IMR-90 (cell line): ENCODE data around the gene RRP7A. TPM values are rescaled to one million over a fixed set of nuclear protein-coding genes. Genes with fewer than 3 reads are reported as not detected.

Experiments
- ATAC-seq: fragments of 200-7000 bp; cut with Tn5 transposase; 2 replicates; pipeline ENCODE4 v1.9.1; 2020; ENCODE audit warnings: low read depth, mild to moderate bottlenecking, moderate library complexity
- BruUV-seq: library from RNA; stranded (reverse); fragments of 400-500 nt; replicated peaks from 2 replicates; lab custom pipeline; 2021; lab: Mats Ljungman, UMichigan
- CTCF ChIA-PET: fragments of 300-600 bp; formaldehyde crosslinking; extraction: SDS; loops from one replicate; lab custom pipeline; 2021; ENCODE audit warnings: antibody characterized with exemption; lab: Yijun Ruan, JAX
- POLR2A ChIA-PET: fragments of 300-600 bp; sonication (Branson Sonifier 250); formaldehyde crosslinking; loops from one replicate; lab custom pipeline; 2022; ENCODE audit warnings: antibody characterized with exemption; ENCODE audit not compliant: unreplicated experiment; lab: Charles Lee
- DNase-seq: peaks from one replicate; pipeline ENCODE4 v3.0.0; 2013
- H2AFZ ChIP-seq: replicated peaks from 2 replicates; pipeline ENCODE3; 2013; ENCODE audit warnings: low read length, mild to moderate bottlenecking; ENCODE audit not compliant: poor library complexity
- H2AK5ac ChIP-seq: 2 replicates; pipeline ENCODE4 v1.6.1; 2013; ENCODE audit warnings: low read depth, low read length, inconsistent platforms
- H2AK9ac ChIP-seq: replicated peaks from 2 replicates; pipeline ENCODE3; 2013; ENCODE audit warnings: mild to moderate bottlenecking, low read depth, low read length, moderate library complexity; ENCODE audit not compliant: poor library complexity
- H2BK120ac ChIP-seq: 2 replicates; pipeline ENCODE4 v1.6.1; 2013; ENCODE audit warnings: low read depth, low read length, inconsistent platforms
- H2BK15ac ChIP-seq: 3 replicates; pipeline ENCODE4 v1.6.1; 2013; ENCODE audit warnings: low read depth, low read length, inconsistent platforms
- H2BK20ac ChIP-seq: 2 replicates; pipeline ENCODE4 v1.6.1; 2013; ENCODE audit warnings: low read depth, mild to moderate bottlenecking, inconsistent platforms, low read length, moderate library complexity
- H2BK5ac ChIP-seq: 2 replicates; pipeline ENCODE4 v1.6.1; 2013; ENCODE audit warnings: mild to moderate bottlenecking, low read depth, low read length, inconsistent platforms; ENCODE audit not compliant: poor library complexity, severe bottlenecking
- H3K14ac ChIP-seq: replicated peaks from 2 replicates; pipeline ENCODE4 v1.6.1; 2013; ENCODE audit warnings: low read depth, low read length, inconsistent platforms
- H3K18ac ChIP-seq: 2 replicates; pipeline ENCODE4 v1.6.1; 2013; ENCODE audit warnings: low read depth, low read length, control low read depth
- H3K23ac ChIP-seq: 2 replicates; pipeline ENCODE4 v1.6.1; 2013; ENCODE audit warnings: low read depth, low read length, inconsistent platforms
- H3K27ac ChIP-seq: 2 replicates; pipeline ENCODE4 v1.5.1; 2013; ENCODE audit warnings: mild to moderate bottlenecking, control low read depth, low read length; ENCODE audit not compliant: insufficient read depth
- H3K27me3 ChIP-seq: 2 replicates; pipeline ENCODE4 v1.6.1; 2013; ENCODE audit warnings: low read length; ENCODE audit not compliant: control insufficient read depth, insufficient read depth
- H3K36me3 ChIP-seq: 2 replicates; pipeline ENCODE4 v1.6.1; 2013; ENCODE audit warnings: low read length, mixed read lengths; ENCODE audit not compliant: control insufficient read depth, insufficient read depth
- H3K4ac ChIP-seq: 2 replicates; pipeline ENCODE4 v1.6.1; 2013; ENCODE audit warnings: low read depth, low read length, inconsistent platforms
- H3K4me1 ChIP-seq: 2 replicates; pipeline ENCODE4 v1.6.1; 2013; ENCODE audit warnings: low read length, mixed read lengths; ENCODE audit not compliant: control insufficient read depth, insufficient read depth
- H3K4me2 ChIP-seq: 2 replicates; pipeline ENCODE4 v1.6.1; 2013; ENCODE audit warnings: low read depth, mild to moderate bottlenecking, control low read depth, low read length, moderate library complexity
- H3K4me3 ChIP-seq: 2 replicates; pipeline ENCODE4 v1.5.1; 2013; ENCODE audit warnings: low read depth, mild to moderate bottlenecking, control low read depth, low read length, moderate library complexity; ENCODE audit not compliant: insufficient read depth
- H3K56ac ChIP-seq: 2 replicates; pipeline ENCODE4 v1.6.1; 2013; ENCODE audit warnings: low read length, inconsistent platforms; ENCODE audit not compliant: insufficient read depth; ENCODE audit errors: extremely low read depth
- H3K79me1 ChIP-seq, 2 experiments: 2 replicates each; pipeline ENCODE4 v1.6.1; 2013; ENCODE audit warnings: low read length in 2 of 2, inconsistent platforms in 1 of 2, low read depth in 1 of 2
- H3K9ac ChIP-seq: 2 replicates; pipeline ENCODE4 v1.6.1; 2013; ENCODE audit warnings: low read depth, low read length, control low read depth
- H3K9me1 ChIP-seq: 2 replicates; pipeline ENCODE4 v1.6.1; 2013; ENCODE audit warnings: low read length, inconsistent platforms; ENCODE audit not compliant: insufficient read depth
- H3K9me3 ChIP-seq: 2 replicates; pipeline ENCODE4 v1.6.1; 2013; ENCODE audit warnings: low read length; ENCODE audit not compliant: control insufficient read depth, insufficient read depth
- H4K20me1 ChIP-seq: 2 replicates; pipeline ENCODE4 v1.6.1; 2013; ENCODE audit warnings: low read length, inconsistent platforms; ENCODE audit not compliant: insufficient read depth
- H4K5ac ChIP-seq: 2 replicates; pipeline ENCODE4 v1.6.1; 2013; ENCODE audit warnings: mild to moderate bottlenecking, low read depth, low read length, control low read depth
- H4K8ac ChIP-seq, 2 experiments: 2 replicates each; pipeline ENCODE4 v1.6.1; 2013; ENCODE audit warnings: low read depth in 2 of 2, low read length in 2 of 2, control low read depth in 1 of 2, inconsistent platforms in 1 of 2
- H4K91ac ChIP-seq: 2 replicates; pipeline ENCODE4 v1.6.1; 2013; ENCODE audit warnings: low read depth, low read length, inconsistent platforms; ENCODE audit not compliant: insufficient read depth
- BHLHE40 ChIP-seq: fragments of 150-350 bp; IDR thresholded peaks from 2 replicates; pipeline ENCODE4 v1.6.1; 2016; ENCODE audit warnings: mild to moderate bottlenecking, low read depth, low read length
- CEBPB ChIP-seq: IDR thresholded peaks from 2 replicates; pipeline ENCODE4 v1.6.1; 2012; ENCODE audit warnings: low read depth, low read length, improper control_type of control experiment
- NFE2L2 ChIP-seq: fragments of 150-350 bp; IDR thresholded peaks from 2 replicates; pipeline ENCODE4 v1.6.1; 2016; ENCODE audit warnings: low read depth, mild to moderate bottlenecking, low read length
- RCOR1 ChIP-seq: IDR thresholded peaks from 2 replicates; pipeline ENCODE4 v1.6.1; 2012; ENCODE audit warnings: mild to moderate bottlenecking, low read length, improper control_type of control experiment; ENCODE audit not compliant: insufficient replicate concordance
- RFX5 ChIP-seq: IDR thresholded peaks from 2 replicates; pipeline ENCODE4 v1.8.0; 2012; ENCODE audit warnings: low read depth, mild to moderate bottlenecking, low read length, moderate library complexity
- SMC3 ChIP-seq: fragments of 150-350 bp; IDR thresholded peaks from 2 replicates; pipeline ENCODE4 v1.6.1; 2016; ENCODE audit warnings: low read depth, mild to moderate bottlenecking, antibody characterized with exemption, low read length, moderate library complexity
- WGBS, 2 experiments: methylation state at CpG; one replicate each; pipeline versions ENCODE4 v1.1.5 to v1.1.7; 2013; ENCODE audit warnings: missing lambda C conversion rate in 2 of 2; ENCODE audit not compliant: insufficient read length in 1 of 2; ENCODE audit errors: extremely low coverage in 2 of 2; 5-methylcytosine and 5-hydroxymethylcytosine counted together
- dilution Hi-C: fragments of 300-500 bp; cut with HindIII; formaldehyde crosslinking; loops from one replicate; pipeline ENCODE4 v1.14.3; 2018; ENCODE audit warnings: low sequenced_read_pairs; ENCODE audit not compliant: unreplicated experiment
- in situ Hi-C: fragments of 300-500 bp; cut with MboI; formaldehyde crosslinking; loops from 3 replicates; pipeline ENCODE4 v1.14.3; 2019; ENCODE audit warnings: low sequenced_read_pairs, inconsistent platforms, mixed read lengths
- intact Hi-C: fragments of 100-400 bp; cut with micrococcal nuclease; formaldehyde crosslinking; loops from 2 replicates; pipeline ENCODE4 v1.10.0; 2022
- polyA plus RNA-seq, 3 experiments: library from polyadenylated mRNA; depleted of rRNA; stranded (reverse); fragments of >200 nt; gene quantifications; 2 replicates each; pipeline ENCODE4 v1.2.3, GENCODE V29; 2012; ENCODE audit warnings: low replicate concordance in 1 of 3
- total RNA-seq: library from RNA; depleted of rRNA; stranded (reverse); fragments of >200 nt; gene quantifications from 2 replicates; pipeline ENCODE4 v1.2.3, GENCODE V29; 2012
- TF ChIP-seq, protein P1 (sequence below): fragments of 150-350 bp; IDR thresholded peaks from 2 replicates; pipeline ENCODE4 v1.6.1; 2016; ENCODE audit warnings: low read depth, mild to moderate bottlenecking, low read length, moderate library complexity, borderline replicate concordance

RRP7A gene
- total and polyA plus RNA-seq, 2 of the 4 experiments (the other 2 are of a cell fraction): 25.5 to 29.2 TPM

- Histone ChIP-seq H3K4me2 (peak within 1 kb of the TSS; percentile 100), H4K5ac (peak within 1 kb of the TSS; percentile 82), H2BK120ac (peak within 1 kb of the TSS; percentile 13; the same call in 1 of the 2 replicates), H3K9ac (peak within 1 kb of the TSS; percentile 82), H3K23ac (peak within 1 kb of the TSS; percentile 56; the same call in 1 of the 2 replicates), H2BK5ac (peak within 1 kb of the TSS; percentile 7), H4K91ac (peak within 1 kb of the TSS; percentile 70; the same call in 1 of the 2 replicates), H3K18ac (peak within 1 kb of the TSS; percentile 83; the same call in 1 of the 2 replicates), H3K4ac (peak within 1 kb of the TSS; percentile 90), H4K8ac (peak within 1 kb of the TSS; percentile 95 to 96), H2BK15ac (no peak within 1 kb of the TSS), H3K14ac (peak within 1 kb of the TSS; percentile 93), H3K79me1 (no peaks in the 10 kb centered on the region), H3K56ac (peak within 1 kb of the TSS; percentile 46; the same call in 1 of the 2 replicates), H3K27me3 (peaks cover 13% of the 10 kb centered on the region), H2AK9ac (peak within 1 kb of the TSS; percentile 94), H4K20me1 (no peaks in the 10 kb centered on the region), H3K36me3 (no peaks in the 10 kb centered on the region), H2AK5ac (peak within 1 kb of the TSS; percentile 60), H2AFZ (peak within 1 kb of the TSS; percentile 100), H3K4me3 (peak within 1 kb of the TSS; percentile 72), H3K9me3 (no peaks in the 10 kb centered on the region), H3K27ac (peak within 1 kb of the TSS; percentile 39; the same call in 1 of the 2 replicates), H2BK20ac (no peak within 1 kb of the TSS), H3K4me1 (peaks cover 2% of the 10 kb centered on the region; the same call in 1 of the 2 replicates), H3K9me1 (no peaks in the 10 kb centered on the region)
- WGBS, 2 experiments: 4% methylated on average over 35 of the region's 75 CpGs; no CpG with 5 or more reads in 1 of the 2 experiments
- ATAC-seq: peak; percentile 98
- CTCF ChIA-PET: no interaction called here
- no peak for TF ChIP-seq RFX5
- TF ChIP-seq RCOR1: no peak
- TF ChIP-seq, protein P1, sequence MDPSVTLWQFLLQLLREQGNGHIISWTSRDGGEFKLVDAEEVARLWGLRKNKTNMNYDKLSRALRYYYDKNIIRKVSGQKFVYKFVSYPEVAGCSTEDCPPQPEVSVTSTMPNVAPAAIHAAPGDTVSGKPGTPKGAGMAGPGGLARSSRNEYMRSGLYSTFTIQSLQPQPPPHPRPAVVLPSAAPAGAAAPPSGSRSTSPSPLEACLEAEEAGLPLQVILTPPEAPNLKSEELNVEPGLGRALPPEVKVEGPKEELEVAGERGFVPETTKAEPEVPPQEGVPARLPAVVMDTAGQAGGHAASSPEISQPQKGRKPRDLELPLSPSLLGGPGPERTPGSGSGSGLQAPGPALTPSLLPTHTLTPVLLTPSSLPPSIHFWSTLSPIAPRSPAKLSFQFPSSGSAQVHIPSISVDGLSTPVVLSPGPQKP: no peak
- TF ChIP-seq CEBPB: no peak
- TF ChIP-seq SMC3: no peak
- TF ChIP-seq NFE2L2: no peak
- TF ChIP-seq BHLHE40: no peak
- POLR2A ChIA-PET: no interaction called here
- in situ Hi-C loops (no loop called here), dilution Hi-C loops (no loop called here), intact Hi-C loops (loop anchor here (5.0 kb wide), 1 partner anchor 386 kb away; no protein-coding TSS in a partner anchor)
- peak; percentile 55 for DNase-seq
- no TSS peak for BruUV-seq
Measured at GRCh38 chr22:42553475-42554361, 34.1 kb upstream of the RRP7A start, which contains the start of gene SERHL2. Gene SERHL2, plus strand, starts transcription at chr22:42553956. Its CDS starts 65 bp downstream, at chr22:42554021.
